ENCODE data around the gene OSBP. TPM values are rescaled to one million over a fixed set of nuclear protein-coding genes. Genes with fewer than 3 reads are reported as not detected.
"Not testable (repeated sequence)": the region's sequence is repeated elsewhere in the genome, so short reads cannot be mapped to it uniquely, and the experiment has no call there.

OSBP gene
- total RNA-seq, 2 experiments from 2014 or later = 39.4 to 39.6 TPM

DNA sequence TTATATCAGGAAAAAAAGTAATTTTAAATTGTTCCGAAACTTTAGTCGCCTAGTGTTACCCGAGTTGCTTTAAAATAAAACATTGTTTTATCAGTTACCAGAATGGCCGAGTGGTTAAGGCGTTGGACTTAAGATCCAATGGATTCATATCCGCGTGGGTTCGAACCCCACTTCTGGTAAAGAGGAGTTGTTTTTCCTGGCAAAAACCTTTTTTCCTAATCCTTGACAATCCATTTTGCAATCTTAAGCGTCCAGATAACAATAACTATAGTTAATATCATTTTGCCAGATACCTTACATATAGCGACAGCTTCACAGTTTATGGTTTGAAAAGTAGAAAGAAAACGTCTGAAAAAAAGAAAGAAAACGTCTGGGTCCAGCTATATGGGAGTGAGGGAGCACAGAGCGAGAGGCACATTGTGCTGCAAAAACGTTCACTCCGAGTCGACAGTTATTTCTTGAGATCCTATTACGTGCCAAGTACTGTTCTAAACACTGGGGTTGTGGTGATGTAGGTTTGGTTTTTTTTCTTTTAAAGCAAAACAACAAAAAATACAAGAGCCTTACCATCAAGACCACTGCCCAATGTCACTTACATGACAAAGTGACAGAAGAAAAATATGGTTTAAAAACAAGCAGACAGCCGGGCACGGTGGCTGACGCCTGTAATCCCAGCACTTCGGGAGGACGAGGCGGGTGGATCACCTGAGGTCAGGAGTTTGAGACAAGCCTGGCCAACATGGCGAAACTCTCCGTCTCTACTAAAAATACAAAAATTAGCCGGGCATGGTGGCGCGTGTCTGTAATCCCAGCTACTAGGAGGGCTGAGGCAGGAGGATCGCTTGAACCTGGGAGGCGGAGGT, 63.7 kb downstream of the OSBP start:
- Mint-ChIP-seq H3K9me3 (peaks cover 3% of the 10 kb centered on the region), H3K36me3 (peaks cover 8% of the 10 kb centered on the region), H3K27ac (peak overlapping the region; percentile 97), H3K27me3 (peaks cover 19% of the 10 kb centered on the region), H3K4me1 (peaks cover 45% of the 10 kb centered on the region), H3K4me3 (peak overlapping the region; percentile 87)
- no peak for DNase-seq

DNA sequence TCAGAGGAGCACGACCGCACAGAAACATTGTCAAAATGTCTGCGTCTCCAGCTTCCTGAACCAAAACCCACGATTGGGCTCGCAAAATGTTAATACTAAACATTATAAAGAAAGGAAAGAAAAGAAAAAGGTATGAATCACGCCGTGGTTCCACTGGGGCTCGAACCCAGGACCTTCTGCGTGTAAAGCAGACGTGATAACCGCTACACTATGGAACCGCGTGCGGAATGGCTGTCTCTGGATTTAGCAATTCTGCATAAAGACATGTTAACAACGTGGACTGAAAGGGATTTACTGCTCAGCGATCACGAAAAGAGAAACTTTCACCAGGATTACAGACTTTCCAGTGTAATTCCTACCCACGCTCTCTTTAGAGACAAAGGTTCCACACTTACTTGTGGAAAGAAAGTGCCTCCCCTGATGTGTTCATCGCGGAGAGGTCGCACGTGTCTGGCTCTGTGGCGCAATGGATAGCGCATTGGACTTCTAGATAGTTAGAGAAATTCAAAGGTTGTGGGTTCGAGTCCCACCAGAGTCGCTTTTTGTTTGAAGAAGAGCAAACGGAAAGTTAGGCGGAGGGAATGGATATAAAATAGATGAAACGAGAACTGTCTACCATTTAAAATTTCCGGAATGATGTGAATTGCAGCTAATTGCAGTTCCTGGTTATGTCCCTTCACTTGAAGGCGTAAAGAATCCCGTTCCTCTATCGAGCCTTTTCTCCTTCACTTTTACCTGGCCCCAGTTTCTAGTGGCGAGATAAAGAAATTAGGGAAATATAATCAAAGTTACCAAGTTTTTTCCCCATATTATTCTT, 64.5 kb downstream of the OSBP start:
- Mint-ChIP-seq H3K27ac (peak overlapping the region; percentile 97), H3K36me3 (peaks cover 8% of the 10 kb centered on the region), H3K9me3 (peaks cover 3% of the 10 kb centered on the region), H3K4me3 (peak overlapping the region; percentile 87), H3K27me3 (peaks cover 14% of the 10 kb centered on the region), H3K4me1 (peaks cover 36% of the 10 kb centered on the region)
- peak; percentile 70 for DNase-seq

DNA sequence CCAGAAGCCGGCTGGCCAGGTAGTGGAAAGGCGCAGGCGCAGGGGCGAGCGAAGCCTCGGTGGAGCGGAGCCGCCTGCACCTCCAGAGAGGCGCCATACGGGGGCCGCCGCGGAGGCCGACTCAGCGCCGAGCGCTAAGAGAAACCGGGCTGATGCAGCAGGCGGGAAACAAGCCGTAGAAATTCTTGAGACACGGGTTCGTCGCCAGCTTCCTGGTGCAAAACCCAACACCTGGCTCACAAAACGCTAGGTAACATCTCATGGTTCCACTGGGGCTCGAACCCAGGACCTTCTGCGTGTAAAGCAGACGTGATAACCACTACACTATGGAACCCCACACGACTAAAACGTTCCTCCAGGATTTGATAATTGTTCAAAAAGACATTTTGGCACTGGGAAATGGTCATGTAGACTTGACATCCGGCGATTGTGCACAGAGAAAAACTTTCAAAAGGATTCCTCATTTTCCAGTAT, 65.2 kb downstream of the OSBP start:
- H3K27ac Mint-ChIP-seq = peak overlapping the region; percentile 97
- peaks cover 8% of the 10 kb centered on the region for H3K36me3 Mint-ChIP-seq
- peaks cover 30% of the 10 kb centered on the region for H3K4me1 Mint-ChIP-seq
- peaks cover 12% of the 10 kb centered on the region for H3K27me3 Mint-ChIP-seq
- H3K9me3 Mint-ChIP-seq = peaks cover 3% of the 10 kb centered on the region
- DNase-seq = peak; percentile 94
- peak overlapping the region; percentile 87 for H3K4me3 Mint-ChIP-seq

DNA sequence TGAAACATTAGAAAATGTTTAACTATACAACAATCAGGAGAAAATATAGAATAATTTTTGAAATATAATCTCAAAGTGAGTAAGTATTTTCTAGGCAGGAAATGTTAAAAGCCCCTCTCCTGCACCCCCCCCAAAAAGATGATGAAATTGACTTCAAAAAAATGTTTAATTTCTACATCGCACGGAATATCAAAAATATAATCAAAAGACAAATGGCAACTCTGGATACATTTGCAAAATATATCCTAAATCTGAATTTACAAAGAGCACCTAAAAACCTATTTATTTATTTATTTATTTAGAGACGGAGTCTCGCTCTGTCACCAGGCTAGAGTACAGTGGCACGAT, 67.3 kb downstream of the OSBP start:
- peaks cover 3% of the 10 kb centered on the region for H3K9me3 Mint-ChIP-seq
- H3K4me1 Mint-ChIP-seq = peaks cover 28% of the 10 kb centered on the region

DNA sequence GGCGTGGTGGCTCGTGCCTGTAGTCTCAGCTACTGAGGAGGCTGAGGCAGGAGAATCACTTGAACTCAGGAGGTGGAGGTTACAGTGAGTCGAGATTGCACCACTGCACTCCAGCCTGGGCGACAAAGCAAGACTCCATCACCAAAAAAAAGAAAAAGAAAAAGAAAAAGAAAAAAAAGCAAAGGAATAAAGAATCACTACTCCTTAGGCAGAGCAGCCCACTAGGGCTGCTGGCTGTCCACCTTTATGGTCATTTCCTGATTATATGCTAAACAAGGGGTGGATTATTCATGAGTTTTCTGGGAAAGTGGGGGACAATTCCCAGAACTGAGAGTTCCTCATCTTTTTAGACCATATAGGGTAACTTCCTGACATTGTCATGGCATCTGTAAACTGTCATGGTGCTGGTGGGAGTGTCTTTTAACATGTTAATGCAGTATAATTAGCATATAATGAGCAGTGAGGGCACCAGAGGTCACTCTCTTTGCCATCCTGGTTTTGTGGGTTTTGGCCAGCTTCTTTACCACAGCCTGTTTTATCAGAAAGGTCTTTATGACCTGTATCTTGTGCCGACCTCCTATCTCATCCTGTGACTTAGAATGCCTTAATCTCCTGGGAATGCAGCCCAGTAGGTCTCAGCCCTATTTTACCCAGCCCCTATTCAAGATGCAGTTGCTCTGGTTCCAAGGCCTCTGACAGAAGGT, 67.8 kb downstream of the OSBP start:
- peaks cover 12% of the 10 kb centered on the region for H3K27me3 Mint-ChIP-seq
- not testable (repeated sequence) for H3K36me3 Mint-ChIP-seq, H3K9me3 Mint-ChIP-seq, H3K4me3 Mint-ChIP-seq, DNase-seq, H3K27ac Mint-ChIP-seq
- peaks cover 28% of the 10 kb centered on the region for H3K4me1 Mint-ChIP-seq

More for the DNA sequence above, 67.3 kb downstream of the OSBP start:
- Mint-ChIP-seq H3K27me3 (peaks cover 12% of the 10 kb centered on the region), H3K4me3 (no peak overlapping the region), H3K27ac (no peak overlapping the region), H3K36me3 (peaks cover 8% of the 10 kb centered on the region)
- no peak for DNase-seq

DNA sequence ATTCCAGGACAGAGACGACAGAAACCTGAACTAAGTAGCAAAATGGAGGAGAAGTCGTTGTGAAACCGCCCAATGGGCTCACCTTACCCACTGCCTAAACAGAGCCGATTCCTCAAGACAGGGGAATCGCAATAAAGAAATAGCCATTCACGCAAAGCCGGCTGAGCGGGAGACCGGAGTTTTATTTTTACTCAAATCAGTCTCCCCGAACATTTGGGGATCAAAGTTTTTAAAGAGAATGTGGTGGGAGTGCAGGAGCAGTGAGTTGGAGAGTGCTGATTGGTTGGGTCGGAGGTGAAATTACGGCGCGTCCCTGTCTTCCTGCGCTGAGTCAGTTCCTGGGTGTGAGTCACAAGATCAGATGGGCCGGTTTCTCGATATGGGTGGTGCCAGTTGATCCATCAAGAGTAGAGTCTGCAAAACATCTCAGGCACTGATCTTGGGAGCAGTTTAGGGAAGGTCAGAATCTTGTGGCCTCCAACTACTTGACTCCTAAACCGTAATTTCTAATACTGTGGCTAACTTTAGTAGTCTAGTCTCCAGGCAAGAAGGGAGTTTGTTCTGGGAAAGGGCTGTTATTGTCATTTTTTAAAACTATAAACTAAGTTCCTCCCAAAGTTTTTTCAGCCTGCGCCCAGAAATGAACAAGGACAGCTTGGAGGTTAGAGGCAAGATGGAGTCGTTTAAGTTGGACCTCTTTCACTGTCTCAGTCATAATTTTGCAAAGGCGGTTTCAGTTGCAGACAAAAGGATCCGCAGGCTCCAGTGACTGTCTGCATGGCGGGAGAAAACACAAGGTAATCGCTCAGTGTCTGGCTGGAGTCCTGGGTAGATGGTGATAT, 70.2 kb downstream of the OSBP start:
- H3K9me3 Mint-ChIP-seq = no peaks in the 10 kb centered on the region
- no peak for DNase-seq

DNA sequence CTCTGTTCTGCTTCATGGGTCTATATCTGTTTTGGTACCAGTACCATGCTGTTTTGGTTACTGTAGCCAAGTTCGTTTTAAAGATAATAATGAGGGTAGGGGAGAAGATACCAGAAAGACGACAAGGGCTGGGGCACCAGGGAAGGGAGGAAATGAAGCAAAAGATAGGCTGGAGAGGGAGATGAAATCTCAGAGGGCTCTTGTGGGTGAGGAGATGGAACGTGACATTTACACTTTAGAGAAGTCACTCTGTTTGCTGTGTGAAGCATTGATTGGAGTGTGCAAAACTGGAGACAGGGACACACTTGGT, 70.8 kb downstream of the OSBP start:
- Mint-ChIP-seq H3K4me3 (no peak overlapping the region), H3K27ac (no peak overlapping the region), H3K36me3 (no peaks in the 10 kb centered on the region), H3K4me1 (peaks cover 13% of the 10 kb centered on the region), H3K9me3 (no peaks in the 10 kb centered on the region), H3K27me3 (no peaks in the 10 kb centered on the region)
- no peak for DNase-seq

More for the DNA sequence above, 70.2 kb downstream of the OSBP start:
- H3K4me1 Mint-ChIP-seq = peaks cover 13% of the 10 kb centered on the region
- no peaks in the 10 kb centered on the region for H3K36me3 Mint-ChIP-seq
- no peak overlapping the region for H3K4me3 Mint-ChIP-seq
- H3K27ac Mint-ChIP-seq = no peak overlapping the region
- H3K27me3 Mint-ChIP-seq = peaks cover under 1% of the 10 kb centered on the region

DNA sequence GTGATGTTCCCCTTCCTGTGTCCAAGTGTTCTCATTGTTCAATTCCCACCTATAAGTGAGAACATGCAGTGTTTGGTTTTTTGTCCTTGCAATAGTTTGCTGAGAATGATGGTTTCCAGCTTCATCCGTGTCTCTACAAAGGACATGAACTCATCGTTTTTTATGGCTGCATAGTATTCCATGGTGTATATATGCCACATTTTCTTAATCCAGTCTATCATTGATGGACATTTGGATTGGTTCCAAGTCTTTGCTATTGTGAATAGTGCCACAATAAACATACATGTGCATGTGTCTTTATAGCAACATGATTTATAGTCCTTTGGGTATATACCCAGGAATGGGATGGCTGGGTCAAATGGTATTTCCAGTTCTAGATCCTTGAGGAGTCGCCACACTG, 71.9 kb downstream of the OSBP start:
- not testable (repeated sequence) for H3K4me1 Mint-ChIP-seq, H3K4me3 Mint-ChIP-seq, H3K9me3 Mint-ChIP-seq, H3K36me3 Mint-ChIP-seq, DNase-seq, H3K27me3 Mint-ChIP-seq, H3K27ac Mint-ChIP-seq

DNA sequence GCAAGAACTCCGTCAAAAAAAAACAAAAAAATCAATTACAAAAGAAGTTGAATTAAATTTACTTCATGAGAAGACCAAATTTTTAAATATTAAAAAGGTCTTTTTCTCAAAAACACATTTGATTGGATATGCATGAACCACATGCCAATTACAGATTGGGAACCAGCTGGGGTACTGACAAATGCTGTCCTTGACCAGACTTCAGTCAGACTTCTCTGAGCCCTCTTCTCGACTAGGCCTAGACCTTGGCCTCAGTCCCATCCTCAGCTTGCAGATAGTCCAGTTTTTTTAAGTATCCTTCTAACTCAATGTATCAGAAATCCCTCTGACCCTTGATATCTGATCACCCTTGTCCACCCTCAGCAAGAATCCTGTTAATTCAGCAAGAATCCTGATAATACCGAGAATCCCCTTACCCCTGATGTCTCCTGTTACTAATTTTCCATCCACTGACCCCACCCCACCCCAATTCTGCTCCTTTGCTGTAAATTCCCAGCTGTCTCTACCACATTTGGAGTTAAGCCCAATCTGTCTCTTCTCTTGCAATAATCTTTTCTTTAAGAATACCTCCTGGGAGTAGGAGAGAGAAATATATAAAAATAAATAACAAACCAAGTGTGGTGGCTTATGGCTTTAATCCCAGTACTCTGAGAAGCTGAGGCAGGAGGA, 73.3 kb downstream of the OSBP start:
- H3K4me3 Mint-ChIP-seq = no peak overlapping the region
- H3K9me3 Mint-ChIP-seq = no peaks in the 10 kb centered on the region
- H3K4me1 Mint-ChIP-seq = peaks cover 7% of the 10 kb centered on the region
- H3K36me3 Mint-ChIP-seq = no peaks in the 10 kb centered on the region
- DNase-seq = no peak
- no peaks in the 10 kb centered on the region for H3K27me3 Mint-ChIP-seq
- no peak overlapping the region for H3K27ac Mint-ChIP-seq

DNA sequence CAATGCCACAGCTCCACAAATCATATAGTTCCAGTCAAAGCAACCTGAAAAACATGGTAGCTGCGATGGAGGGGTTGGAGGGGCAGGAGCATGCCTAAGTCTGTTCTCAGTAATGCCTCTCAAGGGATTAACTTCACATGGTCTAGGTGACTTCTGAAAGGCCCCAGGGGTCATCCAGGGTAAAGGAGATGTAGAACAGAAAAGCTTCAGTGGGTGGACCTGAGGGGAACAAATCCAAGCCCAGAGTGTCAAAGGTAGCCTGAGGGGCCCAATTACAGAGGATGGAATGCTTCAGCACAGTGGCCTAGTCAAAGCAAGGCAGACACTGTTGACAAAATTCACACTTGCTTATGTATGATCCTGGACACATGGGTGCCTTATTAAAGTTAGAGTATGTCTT, 80.9 kb downstream of the OSBP start:
- Mint-ChIP-seq H3K9me3 (no peaks in the 10 kb centered on the region), H3K4me1 (peaks cover 12% of the 10 kb centered on the region), H3K4me3 (no peak overlapping the region), H3K36me3 (no peaks in the 10 kb centered on the region), H3K27me3 (no peaks in the 10 kb centered on the region), H3K27ac (no peak overlapping the region)
- DNase-seq = no peak

DNA sequence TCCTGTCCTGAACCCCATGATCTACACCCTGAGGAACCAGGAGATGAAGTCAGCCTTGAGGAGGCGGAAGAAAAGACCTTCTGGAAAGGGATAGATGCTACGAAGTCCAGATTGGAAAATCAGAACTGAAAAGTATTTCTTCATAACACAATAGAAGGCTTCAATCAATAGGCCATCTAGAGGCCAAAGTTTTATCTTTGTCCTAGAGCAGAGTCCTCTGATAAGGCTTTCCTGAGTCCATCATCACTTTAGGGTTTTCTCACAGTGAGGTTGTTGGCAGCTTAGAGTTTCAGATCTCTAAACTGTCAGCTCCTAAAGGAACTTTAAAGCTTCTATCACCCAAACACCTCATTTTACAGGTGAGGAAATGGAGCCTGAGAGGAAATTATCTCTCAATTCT, 83.0 kb downstream of the OSBP start:
- Mint-ChIP-seq H3K4me3 (no peak overlapping the region), H3K27me3 (no peaks in the 10 kb centered on the region), H3K27ac (no peak overlapping the region), H3K4me1 (peaks cover 7% of the 10 kb centered on the region), H3K36me3 (no peaks in the 10 kb centered on the region), H3K9me3 (no peaks in the 10 kb centered on the region)
- DNase-seq = no peak

DNA sequence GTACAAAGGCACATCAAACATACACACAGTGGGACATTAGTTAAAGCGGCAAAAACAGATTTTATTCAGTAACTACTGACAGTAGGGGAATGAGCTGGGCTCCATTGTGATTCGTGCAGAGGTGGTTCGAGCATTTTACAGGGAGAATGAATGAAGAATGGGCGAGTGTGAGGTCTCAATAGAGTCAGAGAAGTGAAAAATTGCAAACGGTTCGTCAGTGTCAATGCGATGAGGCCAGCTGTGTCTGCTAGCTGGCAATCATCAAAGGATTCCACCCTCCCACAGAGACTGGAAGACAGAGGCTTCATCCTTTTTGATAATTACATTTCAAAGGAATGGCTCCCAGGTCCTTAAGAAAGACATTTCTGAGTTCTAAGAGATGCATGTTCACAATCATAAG, 86.9 kb downstream of the OSBP start:
- Mint-ChIP-seq H3K4me3 (no peak overlapping the region), H3K27ac (no peak overlapping the region), H3K36me3 (no peaks in the 10 kb centered on the region), H3K9me3 (no peaks in the 10 kb centered on the region), H3K4me1 (no peaks in the 10 kb centered on the region), H3K27me3 (no peaks in the 10 kb centered on the region)
- no peak for DNase-seq

All from activated naive CD8-positive, alpha-beta T cell treated with anti-CD3 and anti-CD28 coated beads for 36 hours (primary cell).